HG02852 (cell line): ENCODE data around the gene VASH1.
"Not testable (repeated sequence)": the region's sequence is repeated elsewhere in the genome, so short reads cannot be mapped to it uniquely, and the experiment has no call there.

ENCODE experiments used
- ATAC-seq: cut with Tn5 transposase; IDR thresholded peaks from one replicate; pipeline ENCODE4 v1.9.1; 2021; ENCODE audit warnings: mild to moderate bottlenecking, moderate library complexity; ENCODE audit not compliant: unreplicated experiment

The VASH1 gene

DNA sequence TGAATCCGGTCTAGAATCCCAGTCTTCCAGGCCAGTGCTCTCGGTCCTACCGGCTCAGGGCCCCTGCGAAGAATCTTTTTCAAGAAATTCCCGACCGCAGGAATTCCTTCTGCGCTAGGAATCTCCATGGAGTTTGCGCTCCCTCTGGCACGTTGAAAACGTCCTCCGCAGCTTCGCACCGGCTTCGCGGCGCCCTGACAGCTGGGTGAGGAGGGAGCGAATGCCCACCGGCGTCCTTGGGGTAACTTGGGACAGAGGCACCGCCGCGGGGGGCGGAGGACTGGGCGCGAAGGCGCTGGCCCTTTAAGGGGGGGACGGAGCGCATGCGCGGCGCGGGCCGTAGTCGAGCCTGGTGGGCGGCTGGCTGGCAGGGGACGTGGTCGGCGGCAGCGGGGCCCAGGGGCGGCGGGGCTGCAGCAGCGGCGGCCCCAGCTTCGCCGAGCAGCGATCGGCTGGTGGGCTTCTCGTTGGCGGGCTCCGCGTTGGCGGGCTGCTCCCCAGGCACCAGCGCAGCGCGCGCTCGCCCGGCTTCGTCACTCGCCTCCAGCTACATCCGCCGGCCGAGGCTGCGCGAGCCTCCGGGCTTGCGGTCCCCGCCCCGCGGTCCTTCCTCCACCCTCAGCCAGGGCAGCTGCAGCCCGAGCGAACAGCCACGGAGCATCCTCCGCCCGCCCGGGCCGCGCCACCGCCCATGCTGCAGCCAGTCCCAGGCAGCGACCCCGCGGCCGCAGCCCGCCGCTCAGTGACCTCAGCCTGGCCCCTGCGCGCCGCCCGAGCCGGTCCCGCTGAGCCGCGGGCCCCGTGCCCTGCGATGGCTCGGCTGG lies at the start of gene VASH1:
Gene VASH1, plus strand, starts transcription at position 333 of the 824 bp plus-strand sequence. CDS start 1,354 bp downstream, outside the sequence.
- ATAC-seq, result peak; percentile 76

DNA sequence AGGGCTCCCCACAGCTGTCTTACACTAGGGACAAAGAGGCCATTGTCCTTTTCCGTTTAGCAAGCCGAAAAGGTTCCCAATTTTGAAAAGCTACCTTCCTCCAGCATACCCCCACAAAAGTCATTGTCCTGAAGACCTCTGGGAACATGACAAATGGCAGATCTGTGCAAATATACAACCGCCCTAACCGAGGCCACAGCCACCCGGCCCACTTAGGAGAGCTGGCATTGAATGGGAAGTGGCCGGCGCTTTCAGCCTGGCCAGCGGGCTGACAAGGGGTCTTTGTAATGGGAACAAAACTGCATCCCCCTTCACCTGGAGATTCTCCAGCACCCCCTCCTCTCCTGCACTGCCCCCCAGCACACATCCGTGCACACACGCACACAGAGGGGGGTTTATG lies 48.1 kb upstream of the VASH1 start:
- ATAC-seq, result no peak

DNA sequence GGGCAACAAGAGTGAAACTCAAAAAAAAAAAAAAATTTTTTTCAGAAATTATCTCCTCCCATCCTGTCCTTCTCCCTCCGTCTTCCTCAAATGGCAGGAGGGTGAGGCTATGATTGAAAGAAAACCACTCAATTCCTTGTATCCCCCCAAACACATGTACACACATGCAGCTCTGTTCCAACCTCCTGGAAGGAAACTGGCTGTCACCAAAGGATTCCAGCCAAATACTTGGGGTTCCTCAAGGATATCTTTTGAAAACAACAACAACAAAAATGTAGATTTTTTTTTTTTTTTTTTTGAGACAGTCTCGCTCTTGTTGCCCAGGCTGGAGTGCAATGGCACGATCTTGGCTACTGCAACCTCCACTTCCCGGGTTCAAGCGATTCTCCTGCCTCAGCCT lies 46.8 kb upstream of the VASH1 start:
- ATAC-seq, result no peak

DNA sequence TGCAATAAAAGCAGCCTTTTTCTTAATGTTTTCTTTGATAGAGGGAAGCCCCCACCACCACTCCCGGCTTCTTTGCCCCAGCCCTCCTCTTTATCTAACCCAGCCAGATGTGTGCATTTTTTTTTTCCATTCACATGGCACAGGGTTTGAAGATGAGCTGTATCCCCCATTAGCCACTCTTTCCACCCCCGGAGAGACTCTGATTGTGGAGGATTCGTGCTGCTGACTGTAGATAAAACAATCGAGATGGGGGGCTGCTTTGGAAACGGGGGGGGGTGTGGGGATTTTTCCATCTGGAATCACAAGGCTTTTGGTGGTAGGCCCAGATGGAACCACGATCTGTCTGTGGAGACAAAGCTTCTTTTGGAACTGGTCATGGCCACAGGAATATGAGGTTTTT lies 46.2 kb upstream of the VASH1 start:
- no peak for ATAC-seq

DNA sequence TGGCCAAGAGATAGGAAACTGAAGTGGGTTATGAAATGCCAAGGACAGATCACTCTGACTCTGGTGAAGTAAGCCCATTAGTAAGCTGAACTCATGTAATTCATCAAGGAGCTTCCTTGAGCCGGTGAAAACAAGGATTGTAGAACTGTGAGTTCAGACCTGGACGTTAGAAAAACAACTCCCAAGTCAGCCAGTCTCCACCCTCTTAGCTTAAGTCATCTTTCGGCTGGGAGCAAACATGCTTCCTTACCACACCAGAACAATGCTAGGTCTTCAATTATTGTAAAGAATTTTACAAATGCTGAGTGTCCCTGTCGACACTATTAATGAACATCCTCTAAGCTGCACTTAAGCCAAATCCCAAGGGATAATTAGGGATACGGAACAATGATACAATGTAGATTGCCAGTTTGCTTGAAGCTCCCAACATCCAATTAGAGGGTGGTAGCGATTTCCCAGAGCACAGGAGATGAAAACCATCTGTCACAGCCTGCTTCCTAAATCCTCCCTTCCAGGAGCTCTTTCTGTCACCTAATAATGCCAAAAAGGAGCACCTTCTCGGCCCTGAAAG lies 45.7 kb upstream of the VASH1 start:
- ATAC-seq, result no peak

DNA sequence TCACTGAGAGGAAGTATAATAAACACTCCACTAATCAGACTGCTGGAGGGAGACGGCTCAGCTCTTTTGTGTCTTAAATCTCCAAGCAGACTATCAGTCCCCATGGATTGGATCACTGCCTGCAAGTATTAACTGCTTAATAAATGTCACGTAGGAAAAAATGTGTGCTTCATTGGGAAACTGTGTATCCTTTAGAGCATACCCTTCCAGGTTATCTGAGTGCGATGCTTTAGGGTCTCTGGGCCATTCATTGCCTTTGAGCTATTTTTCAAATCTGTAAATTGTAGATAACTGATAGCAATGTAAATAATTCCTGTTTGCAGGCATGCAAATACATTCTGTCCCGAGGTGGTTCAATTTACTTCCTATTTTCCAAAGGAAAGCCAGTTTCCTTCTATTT lies 45.0 kb upstream of the VASH1 start:
- no peak for ATAC-seq

DNA sequence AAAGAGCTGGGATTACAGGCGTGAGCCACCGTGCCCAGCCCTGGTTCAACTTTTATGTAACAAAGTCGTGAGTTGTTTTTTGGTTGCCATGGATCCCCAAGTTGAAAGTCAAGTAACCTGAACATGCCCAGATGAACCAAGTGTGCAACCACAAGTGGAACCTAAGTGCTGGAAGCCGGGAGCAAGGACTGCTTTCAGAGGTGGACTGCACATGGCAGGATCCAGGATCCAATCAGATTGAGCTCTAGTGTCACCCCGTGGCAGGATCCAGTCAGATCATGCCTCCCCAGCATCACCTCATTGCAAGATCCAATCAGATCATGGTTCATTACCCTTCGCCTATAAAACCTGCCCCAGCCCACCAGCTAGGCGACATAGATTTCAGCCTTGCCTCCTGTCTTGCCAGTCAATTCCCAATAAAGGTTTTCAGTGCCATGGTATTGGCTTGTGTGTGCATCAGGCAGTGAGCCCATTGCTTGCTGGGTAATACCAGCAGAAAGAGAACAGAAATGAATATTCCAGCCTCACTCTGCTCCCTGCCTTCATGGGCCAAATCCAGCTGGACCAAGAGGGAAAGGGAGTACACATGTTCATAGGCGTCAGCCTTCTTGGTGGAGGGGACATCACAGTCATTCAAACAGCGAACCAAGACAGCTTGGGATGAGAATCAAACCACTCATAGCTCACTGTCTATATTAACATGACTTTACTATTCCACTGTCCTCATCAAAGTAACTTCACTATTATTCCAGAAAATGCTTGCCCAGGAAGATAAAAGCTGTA lies 43.6 kb upstream of the VASH1 start:
- no peak for ATAC-seq

DNA sequence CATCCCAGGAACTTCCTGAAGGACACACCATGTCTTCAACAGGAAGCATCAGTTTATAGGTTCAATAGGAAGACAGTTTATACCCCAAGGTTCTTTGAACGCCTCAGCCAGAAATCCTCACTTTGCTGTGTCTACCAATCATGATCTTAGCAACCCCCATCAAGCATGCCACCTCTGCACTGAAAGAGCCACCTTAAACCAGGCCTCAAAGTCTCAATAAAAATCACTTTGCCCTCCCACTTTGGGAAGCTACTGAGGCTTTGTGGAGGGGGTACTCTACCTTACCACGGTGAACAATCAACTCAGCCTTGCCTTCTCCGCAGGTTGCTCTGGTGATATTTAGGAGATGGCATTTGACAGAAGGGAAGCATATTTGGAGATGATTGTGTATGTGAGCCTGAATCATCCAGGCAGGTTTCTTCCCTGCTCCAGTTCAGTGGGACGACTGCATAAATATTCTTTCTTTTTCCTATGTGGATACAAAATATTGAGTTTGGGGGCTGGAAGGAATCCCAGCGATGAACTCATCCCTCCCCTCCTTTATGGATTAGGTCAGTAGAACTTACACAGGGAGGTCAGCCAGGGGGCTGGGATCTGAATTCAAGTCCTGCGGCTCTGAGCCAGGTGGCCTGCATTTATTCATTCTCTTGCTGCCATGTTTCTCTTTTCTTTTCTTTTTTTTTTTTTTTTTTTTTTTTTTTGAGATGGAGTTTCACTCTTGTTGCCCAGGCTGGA lies 42.8 kb upstream of the VASH1 start:
- no peak for ATAC-seq

DNA sequence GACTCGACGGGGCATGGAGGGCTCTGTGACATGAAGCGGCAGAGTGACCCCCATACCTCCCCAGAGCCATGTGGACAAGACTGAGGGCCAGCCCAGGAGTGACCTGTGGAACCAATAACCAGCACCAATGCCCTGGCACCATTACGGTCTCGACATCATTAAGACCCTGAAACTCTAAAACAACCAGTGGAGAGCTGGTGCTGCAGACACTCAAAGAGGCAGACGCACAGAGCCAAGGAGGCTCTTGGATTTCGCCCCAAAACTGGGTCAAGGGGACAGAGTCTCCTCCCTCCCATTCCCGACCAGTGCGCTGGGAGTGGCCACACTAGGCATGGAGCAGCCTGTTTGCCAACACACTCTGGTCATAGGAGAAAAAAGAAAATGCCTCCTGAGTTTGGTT lies 41.6 kb upstream of the VASH1 start:
- ATAC-seq, result no peak

DNA sequence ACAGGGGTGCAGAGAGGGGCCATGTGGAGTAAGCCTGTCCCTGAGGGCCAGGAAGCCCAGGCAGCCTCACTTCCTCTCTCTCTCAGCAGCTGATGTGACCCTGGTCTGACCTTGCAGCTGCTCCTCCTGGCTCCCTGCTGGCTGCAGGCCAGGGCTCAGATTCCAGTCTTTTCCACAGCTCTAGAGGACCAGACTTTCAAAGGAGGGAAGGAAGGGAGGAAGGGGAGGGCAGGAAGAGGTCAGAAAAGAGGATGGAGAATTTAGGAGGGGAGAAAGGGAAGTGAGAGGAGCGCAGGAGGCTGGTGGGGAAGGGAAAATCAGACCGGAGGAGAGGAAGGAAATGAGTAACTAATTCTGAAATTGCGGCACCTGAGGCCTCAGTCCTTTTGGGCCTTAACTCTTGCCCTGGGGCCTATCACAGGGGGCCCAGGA lies 40.9 kb upstream of the VASH1 start:
- peak; percentile 69 for ATAC-seq

DNA sequence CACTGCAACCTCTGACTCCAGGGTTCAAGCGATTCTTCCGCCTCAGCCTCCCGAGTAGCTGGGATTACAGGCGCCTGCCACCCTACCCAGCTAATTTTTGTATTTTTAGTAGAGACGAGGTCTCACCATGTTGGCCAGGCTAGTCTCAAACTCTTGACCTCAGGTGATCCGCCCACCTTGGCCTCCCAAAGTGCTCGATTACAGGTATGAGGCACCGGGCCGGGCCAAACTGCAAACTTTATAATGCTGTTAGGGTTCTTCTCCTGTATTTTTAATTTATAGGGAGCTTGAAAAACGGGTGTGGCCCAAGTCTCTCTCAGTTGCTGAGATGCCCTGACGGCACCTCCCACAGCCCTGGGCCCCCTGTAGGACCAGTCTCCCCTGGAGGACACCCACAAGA lies 39.8 kb upstream of the VASH1 start:
- not testable (repeated sequence) for ATAC-seq

DNA sequence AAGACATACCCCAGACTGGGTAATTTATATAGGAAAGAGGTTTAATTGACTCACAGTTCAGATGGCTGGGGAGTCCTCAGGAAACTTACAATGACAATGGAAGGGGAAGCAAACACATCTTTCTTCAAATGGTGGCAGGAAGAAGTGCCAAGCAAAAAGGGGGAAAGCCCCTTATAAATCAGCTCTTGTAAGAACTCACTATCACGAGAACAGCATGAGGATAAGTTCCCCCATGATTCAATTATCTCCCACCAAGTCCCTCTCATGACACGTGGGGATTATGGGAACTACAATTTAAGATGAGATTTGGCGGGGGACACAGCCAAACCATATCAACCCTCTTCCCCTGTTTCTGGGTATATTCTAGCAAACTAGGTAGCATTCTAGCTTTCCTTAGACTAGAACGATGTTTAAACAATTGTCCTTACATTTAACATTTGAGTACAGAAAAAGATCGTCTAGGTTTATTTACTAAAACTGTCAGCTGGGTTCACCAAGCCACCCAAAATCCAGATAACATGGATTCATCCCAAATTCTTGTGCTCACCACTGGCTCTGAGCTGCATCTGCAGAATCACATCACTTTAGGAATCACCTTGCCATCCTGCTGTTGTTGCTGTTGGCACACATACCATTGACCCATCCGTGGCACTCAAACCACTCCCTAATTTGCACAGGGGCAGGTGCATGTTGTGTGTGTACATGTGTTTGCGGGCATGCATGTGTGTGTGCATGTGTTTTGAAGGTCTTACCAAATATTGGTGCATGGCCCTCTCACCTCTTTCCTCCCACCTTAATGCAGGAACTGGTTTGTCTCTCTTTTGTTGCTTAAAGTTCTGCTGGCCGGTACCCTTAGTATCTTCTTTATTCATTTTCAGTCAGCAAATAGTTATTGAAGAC lies 36.4 kb upstream of the VASH1 start:
- no peak for ATAC-seq

DNA sequence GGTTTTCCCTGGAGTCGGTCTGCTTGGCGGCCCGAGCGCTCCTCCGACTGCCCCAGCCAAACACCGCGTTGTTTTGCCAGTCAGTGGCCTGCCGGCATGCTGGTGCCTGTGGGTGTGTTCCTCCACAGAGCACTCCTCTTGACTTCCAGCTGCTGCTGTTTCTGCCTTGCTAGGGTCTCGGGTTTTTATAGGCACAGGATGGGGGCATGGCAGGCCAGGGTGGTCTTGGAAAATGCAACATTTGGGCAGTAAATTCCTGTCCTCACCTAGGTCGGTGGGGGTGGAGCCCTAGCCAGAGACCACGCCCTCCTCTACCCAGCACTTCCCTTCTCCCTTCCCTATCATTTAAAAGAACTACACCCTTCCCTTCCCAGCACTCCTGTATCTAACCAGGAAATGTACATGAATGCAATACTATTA lies 34.7 kb upstream of the VASH1 start:
- ATAC-seq, result no peak

DNA sequence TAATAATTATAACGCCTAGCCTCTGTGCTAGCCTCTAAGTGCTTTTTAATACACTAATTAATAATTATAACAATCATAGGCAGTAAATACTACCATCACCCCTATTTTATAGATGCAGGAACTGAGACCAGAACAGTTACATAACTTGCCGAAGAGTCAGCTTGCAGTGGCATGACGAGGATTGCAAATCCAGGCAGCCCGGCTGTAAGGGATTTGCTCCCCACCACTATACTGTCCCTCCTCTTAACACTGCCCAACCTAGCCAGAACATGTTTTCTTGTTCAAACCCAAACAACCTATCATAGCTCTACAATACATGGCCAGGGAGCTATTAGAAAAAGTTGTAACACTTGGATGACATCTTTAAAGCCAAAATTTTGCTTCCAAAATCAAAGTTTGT lies 33.9 kb upstream of the VASH1 start:
- no peak for ATAC-seq

DNA sequence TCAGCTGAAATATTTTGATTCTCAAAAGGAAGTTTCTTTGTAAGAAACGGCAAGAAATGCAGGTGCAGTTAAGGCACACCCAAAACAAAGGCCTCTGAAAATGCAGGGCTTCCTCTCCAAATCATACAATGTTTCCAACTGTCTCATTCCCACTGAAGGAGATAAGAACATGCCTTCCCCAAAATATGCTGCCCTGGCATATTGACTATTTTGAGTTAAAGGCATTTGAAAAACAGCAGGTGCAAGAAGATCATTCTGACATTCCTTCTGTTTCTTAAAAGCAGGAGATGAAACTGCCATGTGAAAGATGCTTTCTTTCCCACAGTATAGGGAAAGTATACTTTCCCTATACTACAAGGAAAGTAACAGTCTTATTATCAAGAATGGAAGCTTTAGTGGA lies 33.4 kb upstream of the VASH1 start:
- no peak for ATAC-seq

DNA sequence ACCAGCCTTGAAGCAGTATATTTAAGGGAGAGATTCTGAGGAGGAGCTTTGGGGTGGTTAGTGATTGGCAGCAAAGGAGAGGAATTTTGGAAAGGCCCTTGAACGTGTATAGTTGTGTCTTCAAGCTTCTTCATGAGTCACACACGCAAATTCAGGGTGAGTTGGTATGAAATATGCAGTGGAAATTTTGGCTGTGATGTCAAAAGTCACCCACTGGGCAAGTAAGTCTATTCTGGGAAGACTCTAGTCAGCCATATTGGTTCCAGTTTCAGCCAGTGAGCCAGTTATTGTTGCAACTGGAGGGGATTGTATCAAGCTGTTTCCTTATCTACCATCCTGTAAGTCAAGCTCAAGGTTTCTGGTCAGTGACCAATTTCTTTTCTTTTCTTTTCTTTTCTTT lies 32.0 kb upstream of the VASH1 start:
- no peak for ATAC-seq

DNA sequence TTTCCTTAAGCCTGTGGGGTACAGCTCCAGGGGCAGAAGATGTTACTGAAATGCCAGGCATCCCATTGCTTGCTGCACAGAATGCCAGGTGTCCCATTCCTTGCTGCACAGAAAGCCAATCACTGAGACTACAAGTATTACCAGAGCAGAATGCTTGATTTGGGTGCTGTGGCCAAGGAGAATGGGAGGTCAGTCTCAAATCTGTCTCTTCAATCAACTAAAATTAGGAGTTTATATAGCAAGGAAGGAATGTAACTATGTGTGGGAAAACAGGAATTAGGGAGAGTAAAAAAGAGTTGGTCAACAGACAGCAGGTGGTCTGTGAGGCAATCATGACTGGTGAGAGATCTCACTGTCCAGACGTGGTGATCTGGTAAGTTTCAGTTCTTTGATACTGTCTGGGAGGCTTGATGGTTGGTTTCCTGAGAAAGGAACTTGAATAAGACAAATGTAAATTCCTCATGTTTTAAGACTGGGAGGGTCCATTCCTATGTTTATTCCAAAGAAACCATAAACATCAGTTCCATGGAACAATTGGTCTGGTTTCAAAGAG lies 31.2 kb upstream of the VASH1 start:
- no peak for ATAC-seq

DNA sequence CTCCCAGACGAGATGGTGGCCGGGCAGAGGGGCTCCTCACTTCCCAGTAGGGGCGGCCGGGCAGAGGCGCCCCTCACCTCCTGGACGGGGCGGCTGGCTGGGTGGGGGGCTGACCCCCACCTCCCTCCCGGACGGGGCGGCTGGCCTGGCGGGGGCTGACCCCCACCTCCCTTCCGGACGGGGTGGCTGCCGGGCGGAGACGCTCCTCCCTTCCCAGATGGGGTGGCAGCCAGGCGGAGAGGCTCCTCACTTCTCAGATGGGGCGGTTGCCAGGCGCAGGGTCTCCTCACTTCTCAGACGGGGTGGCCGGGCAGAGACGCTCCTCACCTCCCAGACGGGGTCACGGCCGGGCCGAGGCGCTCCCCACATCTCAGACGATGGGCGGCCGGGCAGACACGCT lies 26.8 kb upstream of the VASH1 start:
- ATAC-seq, result not testable (repeated sequence)

DNA sequence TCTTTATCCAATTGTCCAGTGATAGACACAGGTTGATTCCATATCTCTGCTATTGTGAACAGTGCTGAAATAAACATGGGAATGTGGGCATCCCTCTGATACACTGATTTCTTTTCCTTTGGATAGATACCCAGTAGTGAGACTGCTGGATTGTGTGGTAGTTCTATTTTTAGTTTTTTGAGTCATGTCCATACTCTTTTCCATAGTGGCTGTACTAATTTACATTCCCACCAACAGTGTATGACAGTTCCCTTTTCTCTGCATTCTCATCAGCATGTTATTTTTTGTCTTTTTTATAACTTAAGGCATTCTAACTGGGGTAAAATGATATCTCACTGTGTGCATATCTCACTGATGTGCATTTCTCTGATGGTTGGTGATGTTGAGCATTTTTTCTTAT lies 24.8 kb upstream of the VASH1 start:
- ATAC-seq, result no peak

DNA sequence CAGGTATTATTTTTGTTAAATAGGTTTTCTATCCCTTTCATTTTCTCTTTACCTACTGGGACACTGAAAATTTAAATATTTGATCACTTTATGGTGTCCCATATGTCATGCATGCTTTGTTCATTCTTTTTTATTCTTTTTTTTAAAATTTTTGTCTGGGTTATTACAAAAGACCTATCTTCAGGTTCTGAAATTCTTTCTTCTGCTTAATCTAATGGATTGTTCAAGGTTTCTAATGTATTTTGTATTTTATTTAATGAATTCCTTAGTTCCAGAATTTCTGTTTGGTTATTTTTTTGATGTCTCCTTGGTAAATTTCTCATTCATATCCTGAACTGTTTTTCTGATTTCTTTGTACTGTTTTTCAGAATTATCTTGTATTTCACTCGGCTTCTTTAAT lies 20.2 kb upstream of the VASH1 start:
- ATAC-seq, result no peak
